Ureter (tissue), 1 donor: Measurements from ENCODE around the gene BICRA. TPM values are rescaled to one million over a fixed set of nuclear protein-coding genes. Genes with fewer than 3 reads are reported as not detected.

Experiments
- DNase-seq: peaks from one replicate; pipeline ENCODE4 v3.0.0-alpha.2; 2020; ENCODE audit warnings: low spot score
- total RNA-seq: library from RNA; stranded (reverse); gene quantifications from one replicate; pipeline ENCODE4 v1.2.4, GENCODE V29; 2023
- donor health status: DM: yes; HTN: yes; CAD: no.

Gene BICRA
- total RNA-seq, 1 donor from 2014 or later = 19.4 TPM

DNA sequence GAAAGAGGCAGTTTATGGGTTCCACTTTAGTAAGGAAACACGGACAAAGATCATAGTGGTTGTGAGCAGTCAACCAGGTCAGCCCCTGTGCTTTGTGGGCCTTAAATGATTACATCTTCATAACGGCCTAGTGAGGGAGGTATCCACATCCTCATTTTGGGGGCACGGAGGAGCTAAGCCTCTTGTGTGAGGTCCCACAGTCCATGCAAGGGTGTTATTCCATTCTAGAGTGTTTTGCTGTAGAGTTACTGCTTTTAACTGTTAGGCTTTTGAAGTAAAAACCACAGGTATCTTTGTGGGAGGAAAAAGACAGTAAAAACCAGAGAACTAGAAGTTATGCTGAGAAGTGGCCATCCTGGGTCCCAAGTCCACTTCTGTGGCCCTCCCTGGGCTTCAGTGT, 140.4 kb downstream of the BICRA start:
- no peak for DNase-seq

DNA sequence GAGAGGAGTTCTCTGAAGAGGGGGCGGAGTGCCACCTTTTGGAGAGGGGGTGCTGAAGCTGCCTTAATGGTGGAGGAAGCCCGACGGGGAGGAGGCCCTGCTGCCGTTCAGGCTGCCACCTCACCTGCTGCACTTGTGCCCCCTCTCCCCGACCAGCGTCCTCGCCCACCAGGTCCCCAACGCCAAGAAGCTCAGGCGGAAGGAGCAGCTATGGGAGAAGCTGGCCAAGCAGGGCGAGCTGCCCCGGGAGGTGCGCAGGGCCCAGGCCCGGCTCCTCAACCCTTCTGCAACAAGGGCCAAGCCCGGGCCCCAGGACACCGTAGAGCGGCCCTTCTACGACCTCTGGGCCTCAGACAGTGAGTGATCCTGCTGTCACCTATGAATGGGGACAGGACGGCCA, 141.8 kb downstream of the BICRA start:
- no peak for DNase-seq

DNA sequence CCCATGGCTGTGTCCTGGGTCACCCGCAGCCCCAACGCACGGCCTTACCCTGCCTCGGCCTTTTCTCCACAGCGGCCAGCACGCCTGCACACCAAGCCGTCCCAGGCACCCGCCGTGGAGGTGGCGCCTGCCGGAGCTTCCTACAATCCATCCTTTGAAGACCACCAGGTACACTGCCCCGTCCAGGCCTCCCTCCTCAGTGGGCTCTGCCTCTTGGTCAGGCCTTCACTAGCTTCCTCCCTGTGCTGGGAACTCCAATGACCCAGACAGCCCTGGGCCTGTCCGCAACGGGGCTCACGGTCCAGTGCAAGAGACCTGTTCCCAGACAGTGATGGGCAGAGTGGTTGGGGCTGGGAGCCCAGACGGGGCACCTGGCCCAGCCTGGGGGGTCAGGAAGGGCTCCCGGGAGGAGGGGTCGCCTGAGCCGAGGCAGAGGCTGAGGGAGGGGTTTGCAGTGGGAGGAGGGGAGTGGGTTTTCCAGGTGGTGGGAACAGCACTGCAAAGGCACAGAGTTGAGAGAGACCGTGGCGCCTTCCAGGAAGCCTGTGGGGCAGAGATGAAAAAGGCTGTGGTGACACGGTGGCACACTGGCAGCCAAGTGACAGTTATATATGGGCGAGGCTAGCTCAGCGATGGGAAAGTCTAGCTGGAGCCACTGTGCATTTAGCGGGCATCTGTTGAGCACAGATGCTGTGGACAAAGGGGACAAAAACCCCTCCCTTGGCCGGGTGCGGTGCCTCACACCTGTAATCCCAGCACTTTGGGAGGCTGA, 143.7 kb downstream of the BICRA start:
- DNase-seq = no peak

Other genes with a start within 250 kb of the BICRA start
- gene MEIS3, start 189.6 kb upstream of the BICRA start, total RNA-seq = 20.0 TPM
- 2.7 TPM for gene SLC8A2, start 137.2 kb upstream of the BICRA start, total RNA-seq
- gene KPTN, start 124.9 kb upstream of the BICRA start, total RNA-seq = 13.9 TPM
- gene NAPA, start 94.1 kb upstream of the BICRA start, total RNA-seq = 158 TPM
- 0.70 TPM for gene ZNF541, start 36.0 kb upstream of the BICRA start, total RNA-seq
- 126 TPM for gene EHD2, start 104.3 kb downstream of the BICRA start, total RNA-seq
- gene NOP53, start 136.4 kb downstream of the BICRA start, total RNA-seq = 450 TPM
- gene SELENOW, start 169.6 kb downstream of the BICRA start, total RNA-seq = 404 TPM
- gene TPRX1, start 195.4 kb downstream of the BICRA start, total RNA-seq = not detected
- not detected for gene CRX, start 212.8 kb downstream of the BICRA start, total RNA-seq